Lung (tissue), 12 donors: ENCODE measurements around the gene FBN1. TPM values are rescaled to one million over a fixed set of nuclear protein-coding genes. Genes with fewer than 3 reads are reported as not detected.

Experiments used
- ATAC-seq: fragments of 200-7000 bp; cut with Tn5 transposase; one replicate; pipeline ENCODE4 v1.9.1; 2020; ENCODE audit warnings: moderate number of reproducible peaks; ENCODE audit not compliant: insufficient read depth, low FRiP score
- DNase-seq, 3 donors: peaks; one replicate each; pipeline ENCODE4 v3.0.0-alpha.2; 2013 to 2017
- H3K27ac ChIP-seq, 2 donors: one replicate each; pipeline ENCODE4 v1.5.1; 2013; ENCODE audit warnings: mild to moderate bottlenecking in 2 of 2, moderate library complexity in 2 of 2, control low read depth in 1 of 2, inconsistent platforms in 1 of 2, low read depth in 1 of 2, low read length in 1 of 2
- H3K27me3 ChIP-seq, 3 donors: one replicate each; pipeline ENCODE4 v1.5.1; 2013; ENCODE audit warnings: low read length in 2 of 3; ENCODE audit not compliant: control insufficient read depth in 3 of 3, insufficient read depth in 3 of 3
- H3K36me3 ChIP-seq, 4 donors: one replicate each; pipeline ENCODE4 v1.5.1; 2013; ENCODE audit warnings: low read length in 4 of 4, mild to moderate bottlenecking in 1 of 4, moderate library complexity in 1 of 4; ENCODE audit not compliant: control insufficient read depth in 4 of 4, insufficient read depth in 4 of 4
- H3K4me1 ChIP-seq, 5 donors: one replicate each; pipeline ENCODE4 v1.5.1; 2013; ENCODE audit warnings: low read length in 5 of 5, mild to moderate bottlenecking in 2 of 5, moderate library complexity in 1 of 5; ENCODE audit not compliant: control insufficient read depth in 5 of 5, insufficient read depth in 5 of 5
- H3K4me3 ChIP-seq: one replicate; pipeline ENCODE4 v1.5.1; 2013; ENCODE audit warnings: mild to moderate bottlenecking, control low read depth, moderate library complexity
- H3K9ac ChIP-seq, 2 donors: one replicate each; pipeline ENCODE4 v1.5.1; 2013; ENCODE audit warnings: low read length in 2 of 2, control low read depth in 1 of 2; ENCODE audit not compliant: insufficient read depth in 1 of 2
- H3K9me3 ChIP-seq, 4 donors: one replicate each; pipeline ENCODE4 v1.5.1; 2013; ENCODE audit warnings: low read length in 3 of 4, mild to moderate bottlenecking in 1 of 4, moderate library complexity in 1 of 4; ENCODE audit not compliant: control insufficient read depth in 4 of 4, insufficient read depth in 3 of 4
- WGBS, 2 donors: extraction: QIAGEN DNeasy Blood & Tissue Kit; methylation state at CpG; one replicate each; pipeline ENCODE4 v1.1.7; 2013; 5-methylcytosine and 5-hydroxymethylcytosine counted together
- polyA plus RNA-seq, 2 donors: library from polyadenylated mRNA; stranded (reverse); fragments of 200-250 nt; gene quantifications; one replicate each; pipeline ENCODE4 v1.2.1, GENCODE V29; 2013
- total RNA-seq, 2 donors: library from RNA; depleted of rRNA in 1 of 2; stranded (reverse); fragments of >200 nt in 1 of 2; gene quantifications; one replicate each; pipeline ENCODE4 v1.2.1, GENCODE V29; 2014 to 2021
- TF ChIP-seq, protein P1 (sequence below): IDR thresholded peaks from 2 replicates; pipeline ENCODE4 v1.5.1; 2012; ENCODE audit warnings: mild to moderate bottlenecking; ENCODE audit errors: control extremely low read depth, extremely low read depth
- donor health status: control.
- donor health status: control.
- donor health status: Bipolar disorder and iron deficiency.
- donor health status: healthy.
- donor health status: DM: yes; HTN: yes; CAD: no.

The FBN1 gene
- total and polyA plus RNA-seq, 4 donors: 6.0 to 170 (median 60.8) TPM

DNA sequence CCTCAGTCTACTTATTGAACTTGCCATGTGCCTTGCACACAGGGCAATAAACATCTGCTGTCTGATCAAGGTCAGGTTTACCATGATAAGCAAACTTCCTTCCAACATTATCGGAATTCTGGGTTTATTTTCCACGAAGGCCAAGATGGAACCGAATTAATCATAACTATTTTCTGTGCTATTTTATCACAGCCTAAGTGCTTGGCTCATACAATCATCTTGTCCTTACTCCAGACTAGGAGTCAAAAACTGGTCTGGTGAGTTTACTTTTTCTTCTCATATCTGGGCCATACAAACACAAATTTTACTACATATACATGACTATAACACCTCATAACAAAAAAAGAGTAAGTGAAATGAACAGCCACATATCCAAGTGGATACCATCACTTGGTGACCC lies 2.3 kb downstream of the FBN1 start:
- no peaks in the 10 kb centered on the region for H3K9me3 ChIP-seq
- H3K4me3 ChIP-seq: no peak overlapping the region
- DNase-seq (no peak), ATAC-seq (no peak)
- H3K9ac ChIP-seq: peak overlapping the region in 1 of 2 donors; percentile 97
- peaks cover 0 to 14% (median 0%) of the 10 kb centered on the region in 3 donors for H3K27me3 ChIP-seq
- 48 to 85% methylated on average over 3 of the region's 3 CpGs for WGBS, 2 donors
- no peak overlapping the region for H3K27ac ChIP-seq
- TF ChIP-seq, protein P1, sequence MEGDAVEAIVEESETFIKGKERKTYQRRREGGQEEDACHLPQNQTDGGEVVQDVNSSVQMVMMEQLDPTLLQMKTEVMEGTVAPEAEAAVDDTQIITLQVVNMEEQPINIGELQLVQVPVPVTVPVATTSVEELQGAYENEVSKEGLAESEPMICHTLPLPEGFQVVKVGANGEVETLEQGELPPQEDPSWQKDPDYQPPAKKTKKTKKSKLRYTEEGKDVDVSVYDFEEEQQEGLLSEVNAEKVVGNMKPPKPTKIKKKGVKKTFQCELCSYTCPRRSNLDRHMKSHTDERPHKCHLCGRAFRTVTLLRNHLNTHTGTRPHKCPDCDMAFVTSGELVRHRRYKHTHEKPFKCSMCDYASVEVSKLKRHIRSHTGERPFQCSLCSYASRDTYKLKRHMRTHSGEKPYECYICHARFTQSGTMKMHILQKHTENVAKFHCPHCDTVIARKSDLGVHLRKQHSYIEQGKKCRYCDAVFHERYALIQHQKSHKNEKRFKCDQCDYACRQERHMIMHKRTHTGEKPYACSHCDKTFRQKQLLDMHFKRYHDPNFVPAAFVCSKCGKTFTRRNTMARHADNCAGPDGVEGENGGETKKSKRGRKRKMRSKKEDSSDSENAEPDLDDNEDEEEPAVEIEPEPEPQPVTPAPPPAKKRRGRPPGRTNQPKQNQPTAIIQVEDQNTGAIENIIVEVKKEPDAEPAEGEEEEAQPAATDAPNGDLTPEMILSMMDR: no peak
- H3K4me1 ChIP-seq: peaks cover 0 to 24% (median 4%) of the 10 kb centered on the region in 5 donors
- H3K36me3 ChIP-seq: peaks cover 0 to 12% (median 0%) of the 10 kb centered on the region in 4 donors

DNA sequence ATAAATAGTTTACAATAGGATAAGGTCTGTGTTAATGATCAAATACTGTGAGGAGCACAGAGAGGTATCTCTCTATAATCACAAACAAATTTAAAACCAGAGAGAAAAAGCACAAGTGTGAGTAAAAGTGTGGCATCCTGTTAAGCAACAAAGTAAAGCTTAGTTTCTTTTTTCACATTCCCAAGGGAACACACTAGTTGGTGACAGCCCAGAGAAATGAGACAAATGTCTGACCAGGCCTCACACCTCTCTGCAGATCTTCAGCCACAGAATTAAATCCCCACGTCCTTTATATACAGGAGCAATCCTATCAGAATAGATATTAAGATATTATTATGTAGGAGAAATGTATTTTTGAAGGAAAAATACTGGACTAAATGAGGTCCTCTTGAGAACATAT lies 2.7 kb downstream of the FBN1 start:
- Histone ChIP-seq H3K4me1 (peaks cover 0 to 24% (median 4%) of the 10 kb centered on the region in 5 donors), H3K27me3 (peaks cover 0 to 14% (median 0%) of the 10 kb centered on the region in 3 donors), H3K9me3 (no peaks in the 10 kb centered on the region), H3K9ac (no peak overlapping the region), H3K36me3 (peaks cover 0 to 12% (median 0%) of the 10 kb centered on the region in 4 donors), H3K4me3 (no peak overlapping the region), H3K27ac (no peak overlapping the region)
- DNase-seq (peak in 1 of 3 donors; percentile 32), ATAC-seq (no peak)
- 71 to 93% methylated on average over 1 of the region's 1 CpG for WGBS, 2 donors
- TF ChIP-seq, protein P1: no peak

DNA sequence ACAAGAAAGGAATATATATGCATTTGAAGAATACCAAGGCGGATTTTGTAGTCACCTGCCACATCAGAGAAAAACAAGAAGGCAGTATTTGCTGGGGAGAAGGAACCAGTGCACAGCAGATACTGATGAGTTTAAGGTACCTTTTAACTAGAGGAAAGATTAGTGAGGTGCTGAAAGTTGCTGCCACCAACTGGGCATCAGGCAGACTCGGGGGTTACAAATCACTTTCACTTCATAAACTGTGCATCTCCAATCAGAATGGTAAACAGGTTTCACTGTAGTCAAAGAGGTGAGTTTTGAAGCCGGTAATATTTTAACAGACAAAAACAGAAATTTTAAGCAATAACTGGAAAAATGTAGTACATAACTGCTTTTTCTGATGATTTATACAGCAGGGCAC lies 4.1 kb downstream of the FBN1 start:
- TF ChIP-seq, protein P1: no peak
- H3K9ac ChIP-seq: no peak overlapping the region
- 60 to 63% methylated on average over 3 of the region's 3 CpGs for WGBS, 2 donors
- H3K4me1 ChIP-seq: peaks cover 0 to 21% (median 4%) of the 10 kb centered on the region in 5 donors
- H3K27ac ChIP-seq: no peak overlapping the region
- peaks cover 0 to 12% (median 0%) of the 10 kb centered on the region in 4 donors for H3K36me3 ChIP-seq
- no peak for ATAC-seq
- no peak overlapping the region for H3K4me3 ChIP-seq
- peaks cover 0 to 13% (median 0%) of the 10 kb centered on the region in 3 donors for H3K27me3 ChIP-seq
- no peak for DNase-seq
- no peaks in the 10 kb centered on the region for H3K9me3 ChIP-seq

DNA sequence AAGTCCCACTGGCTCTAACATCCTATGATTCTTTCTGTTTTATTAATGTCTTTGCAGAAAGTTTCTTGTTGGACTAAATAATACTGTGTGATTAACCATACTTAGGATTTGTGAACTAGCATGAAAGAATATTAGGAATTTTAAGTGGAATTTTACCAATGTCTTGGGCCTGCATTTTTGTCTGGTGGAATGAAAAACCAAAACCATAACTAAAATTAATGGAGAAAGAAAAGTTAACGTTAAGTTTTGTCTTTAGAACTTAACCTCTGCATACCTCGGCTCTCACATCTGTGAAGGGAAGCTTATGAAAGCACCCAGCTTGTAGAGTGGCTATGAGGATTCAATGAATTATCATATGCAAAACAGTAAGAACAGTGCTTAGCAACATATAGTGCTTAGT lies 6.5 kb downstream of the FBN1 start:
- DNase-seq: no peak
- H3K36me3 ChIP-seq: peaks cover 0 to 12% (median 0%) of the 10 kb centered on the region in 4 donors
- no peak overlapping the region for H3K9ac ChIP-seq
- H3K9me3 ChIP-seq: no peaks in the 10 kb centered on the region
- H3K27me3 ChIP-seq: peaks cover 0 to 5% (median 0%) of the 10 kb centered on the region in 3 donors
- no peak overlapping the region for H3K4me3 ChIP-seq
- 82 to 90% methylated on average over 2 of the region's 2 CpGs for WGBS, 2 donors
- H3K27ac ChIP-seq: no peak overlapping the region
- ATAC-seq: no peak
- TF ChIP-seq, protein P1: no peak
- H3K4me1 ChIP-seq: peaks cover 0 to 13% (median 3%) of the 10 kb centered on the region in 5 donors
